NCI-H2196 (cell line): ENCODE measurements around the gene FBN3.

ENCODE experiments used
- DNase-seq: peaks from one replicate; lab custom pipeline; 2025; ENCODE audit not compliant: unreplicated experiment; lab: John Stamatoyannopoulos, UW

The FBN3 gene

DNA sequence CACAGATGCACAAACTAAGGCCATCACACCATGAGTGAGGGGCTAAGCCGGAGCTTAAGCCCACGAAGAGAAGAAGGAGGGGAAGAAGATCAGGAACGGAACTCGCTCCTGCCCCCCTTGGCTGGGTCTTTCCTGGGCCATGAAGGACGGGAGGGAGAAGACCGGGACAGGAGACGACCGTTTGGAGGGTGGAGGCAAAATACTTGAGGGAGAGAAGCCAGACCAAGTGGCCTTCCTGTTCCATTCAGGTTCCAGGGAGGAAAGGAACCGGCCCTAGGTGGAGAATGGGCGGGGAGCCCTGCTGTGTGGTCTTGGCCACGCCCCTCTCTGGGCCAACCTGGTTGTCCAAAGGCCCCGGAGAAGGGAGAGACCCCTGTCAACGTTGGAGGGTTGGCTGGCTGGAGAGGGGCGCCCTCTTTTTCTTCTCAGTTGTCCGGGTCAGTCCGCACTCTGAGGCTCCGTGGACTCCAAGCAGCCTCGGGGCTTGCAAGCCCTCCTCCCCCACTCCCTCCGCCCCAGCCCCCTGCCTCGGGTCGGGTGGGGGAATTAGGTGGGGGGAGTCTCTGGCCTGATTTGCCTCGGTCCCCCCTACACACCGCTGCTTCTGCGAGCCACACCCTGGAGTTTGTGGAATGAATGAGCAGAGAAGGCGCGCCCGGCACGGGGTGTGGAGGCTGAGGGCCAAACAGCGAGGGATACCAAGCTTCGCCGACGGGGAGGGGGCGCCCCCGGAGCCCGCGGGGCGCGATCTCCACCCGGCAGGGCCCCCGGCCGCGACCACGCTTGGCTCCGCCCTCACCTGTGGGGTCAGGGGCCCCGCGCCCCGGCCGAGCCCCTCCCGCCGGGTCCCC lies 757 bp downstream of the FBN3 start:
- peak; percentile 45 for DNase-seq

DNA sequence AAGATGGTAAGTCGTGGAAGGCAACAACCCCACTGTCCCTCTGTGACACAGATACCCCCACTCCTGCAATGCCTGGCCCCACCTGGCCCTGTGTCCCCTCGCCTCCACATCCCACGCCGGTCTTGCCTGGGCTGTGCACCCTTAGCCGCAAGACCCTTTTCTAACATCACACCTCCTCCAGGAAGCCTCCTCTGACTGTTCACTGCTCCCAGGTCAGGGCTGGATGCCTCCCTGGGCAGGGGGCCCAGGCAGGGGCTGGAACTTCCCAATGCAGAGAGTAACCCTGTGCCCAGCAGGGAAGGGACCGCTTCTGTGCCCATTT lies 1.3 kb downstream of the FBN3 start:
- no peak for DNase-seq

DNA sequence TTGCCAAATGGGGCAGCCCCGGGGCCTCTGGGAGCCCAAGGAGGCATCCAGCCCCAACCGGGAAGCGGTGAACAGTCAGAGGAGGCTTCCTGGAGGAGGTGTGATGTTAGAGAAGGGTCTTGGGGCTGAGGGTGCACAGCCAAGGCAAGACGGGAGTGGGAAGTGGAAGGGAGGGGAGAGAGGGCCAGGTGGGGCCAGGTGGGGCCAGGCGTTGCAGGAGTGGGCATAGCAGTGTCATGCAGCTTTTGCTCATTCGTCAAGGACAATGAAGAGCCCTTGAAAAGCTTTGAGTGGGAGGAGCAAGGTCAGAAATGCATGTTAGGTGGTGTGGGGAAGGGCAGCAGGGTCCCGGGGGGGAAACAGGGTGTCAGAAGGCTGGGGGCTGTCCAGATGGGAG lies 1.8 kb downstream of the FBN3 start:
- no peak for DNase-seq

DNA sequence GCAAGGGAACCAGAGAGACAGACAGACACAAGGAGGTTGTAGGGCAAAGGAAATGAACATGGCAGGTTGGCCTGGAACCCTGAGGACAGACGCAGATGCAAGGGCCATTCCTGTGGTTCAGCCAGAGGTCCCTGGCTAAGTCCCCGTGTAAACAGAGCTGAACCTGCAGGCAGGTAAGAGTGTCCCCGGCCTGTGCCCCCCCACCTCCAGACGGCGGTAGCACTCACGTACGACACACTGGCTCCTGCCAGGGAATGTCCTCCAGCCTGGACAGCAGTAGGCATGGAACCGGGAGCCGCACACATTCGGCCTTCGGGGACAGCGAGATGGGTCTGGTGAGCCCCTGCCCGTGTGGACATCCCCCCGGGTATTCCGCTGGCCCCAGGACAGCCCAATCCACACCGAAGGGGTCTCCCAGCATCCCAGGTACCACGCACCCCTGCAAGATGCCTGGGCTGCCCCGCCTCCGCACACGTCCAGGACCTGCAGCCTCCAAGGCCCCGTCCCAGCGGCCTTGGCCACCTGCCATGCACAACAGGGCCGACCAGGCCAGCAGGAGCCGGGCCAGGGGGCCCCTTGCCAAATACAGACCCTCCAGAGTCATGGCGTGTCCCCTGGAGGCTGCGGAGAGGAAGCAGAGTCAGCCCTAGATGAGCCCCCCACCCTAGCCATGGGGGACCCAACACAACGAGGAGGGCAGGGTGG lies 2.4 kb downstream of the FBN3 start:
- no peak for DNase-seq

DNA sequence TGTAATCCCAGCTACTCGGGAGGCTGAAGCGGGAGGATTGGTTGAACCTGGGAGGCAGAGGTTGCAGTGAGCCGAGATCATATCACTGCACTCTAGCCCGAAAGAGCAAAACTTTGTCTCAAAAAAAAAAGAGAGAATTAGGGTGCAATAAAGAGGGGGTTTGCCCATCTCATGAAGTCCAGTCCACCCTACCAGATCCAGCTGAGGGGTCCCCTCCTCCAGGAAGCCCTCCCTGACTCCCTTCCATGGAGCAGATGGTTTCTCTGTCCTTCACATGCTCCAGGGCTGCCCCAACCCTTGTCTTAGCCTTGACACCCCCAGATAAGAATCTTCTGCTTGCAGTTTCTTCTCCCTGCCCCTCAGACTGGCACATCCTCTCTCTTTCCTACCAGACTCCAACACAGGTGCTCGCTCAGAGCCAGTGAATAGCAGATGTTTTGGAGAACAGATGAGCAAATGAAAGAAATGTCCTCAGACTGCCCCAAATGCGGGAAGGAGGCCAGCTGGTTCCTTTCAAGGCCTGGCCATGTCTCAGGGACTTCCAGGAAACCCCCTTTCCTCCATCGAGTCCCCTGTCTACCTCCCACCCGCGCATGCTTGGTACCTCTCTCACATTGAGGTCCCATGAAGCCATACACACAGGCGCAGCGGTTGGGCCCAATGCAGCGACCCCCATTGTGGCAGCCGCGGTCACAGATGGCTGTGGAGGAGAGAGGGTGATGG lies 5.0 kb downstream of the FBN3 start:
- DNase-seq: no peak

DNA sequence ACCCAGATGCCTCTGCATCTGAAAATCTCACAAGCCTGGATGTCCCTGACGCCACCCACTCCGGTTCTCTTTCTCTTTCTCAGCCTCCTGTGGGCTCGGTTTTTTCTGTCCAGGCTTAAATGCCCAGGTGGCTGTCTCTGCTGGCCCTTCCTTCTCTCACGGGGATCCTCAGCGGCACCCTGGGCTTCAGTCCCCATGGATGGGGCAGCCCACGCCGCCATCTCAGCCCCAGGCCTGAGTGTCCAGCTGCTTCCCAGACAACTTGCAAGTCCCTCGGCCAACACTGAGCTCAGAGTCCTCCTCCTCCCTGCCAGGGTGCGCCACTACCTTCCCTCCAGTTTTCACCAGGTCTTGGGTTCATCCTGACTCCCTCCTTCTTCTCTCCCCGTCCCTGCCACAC lies 6.4 kb downstream of the FBN3 start:
- no peak for DNase-seq

DNA sequence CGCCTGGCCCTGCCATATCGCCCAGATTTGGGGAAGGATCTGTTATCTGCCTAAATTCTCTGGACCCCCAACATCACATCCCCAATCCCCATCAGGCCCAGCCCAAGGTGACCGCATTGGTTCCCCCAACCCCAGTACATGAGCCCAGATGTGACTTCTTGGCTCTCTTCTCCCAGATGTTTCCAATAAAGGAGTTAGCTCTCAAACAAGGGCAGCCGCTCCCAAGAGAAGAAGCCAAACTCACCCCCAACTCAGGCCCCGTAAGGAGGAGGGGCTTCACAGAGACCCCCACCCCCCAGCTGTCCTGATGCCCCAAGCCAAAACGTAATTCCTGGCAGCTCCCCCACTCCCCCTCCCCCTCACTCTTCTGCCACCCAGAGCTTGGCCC lies 6.9 kb downstream of the FBN3 start:
- no peak for DNase-seq

DNA sequence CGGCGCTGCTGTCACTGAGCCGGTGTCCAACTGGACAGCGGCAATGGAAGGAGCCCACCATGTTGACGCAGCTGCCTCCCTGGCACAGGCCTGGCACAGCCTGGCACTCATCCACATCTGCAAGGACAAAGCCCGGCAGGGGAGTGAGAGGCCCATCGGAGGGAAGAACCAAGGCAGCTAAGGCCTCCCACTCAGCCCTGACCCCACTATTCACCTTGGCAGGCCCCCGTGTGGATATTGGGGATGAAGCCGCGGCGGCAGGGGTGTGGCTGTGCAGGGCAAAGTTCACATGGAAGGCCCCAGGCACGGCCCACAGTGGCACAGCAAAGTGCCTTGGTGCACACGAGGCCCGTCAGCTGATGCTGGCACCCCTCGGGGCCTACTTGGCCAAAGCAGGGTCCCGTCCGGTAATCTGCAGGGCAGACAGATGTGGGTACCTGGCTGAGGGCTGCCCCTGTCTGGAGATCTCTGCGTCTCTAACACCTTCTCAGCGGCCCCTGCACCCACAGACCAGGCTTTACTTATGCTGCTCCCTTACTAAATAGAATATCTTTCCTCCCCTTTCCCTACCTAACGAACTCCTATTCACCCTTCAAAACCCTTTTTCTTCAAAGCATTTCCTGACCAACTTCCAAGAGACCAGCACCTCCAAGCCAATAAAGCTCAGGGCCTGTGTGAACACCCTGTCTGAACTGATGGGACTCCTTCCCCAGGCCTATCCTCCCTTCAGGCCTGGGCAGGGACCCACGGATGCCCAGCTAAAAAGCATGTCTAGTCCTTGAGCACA lies 7.5 kb downstream of the FBN3 start:
- DNase-seq: no peak

DNA sequence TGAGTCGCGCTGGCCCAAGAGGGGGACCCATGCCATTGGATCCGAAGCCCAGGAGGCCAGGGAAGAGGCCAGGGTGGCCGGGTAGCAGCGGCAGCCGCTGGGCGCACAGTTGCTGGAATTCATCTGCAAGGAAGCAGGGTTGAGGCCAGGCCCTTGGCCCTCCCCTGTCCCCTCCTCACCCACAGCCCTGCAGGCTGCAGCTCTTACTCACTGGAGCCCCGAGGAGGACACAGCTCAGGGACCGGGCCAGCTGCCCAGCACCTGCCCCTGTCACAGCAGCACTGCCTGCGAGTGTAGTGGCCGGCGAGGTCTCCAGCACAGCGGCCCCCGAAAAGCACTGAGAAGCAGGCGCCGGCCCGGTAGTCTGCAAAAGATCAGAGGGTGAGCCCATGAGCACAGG lies 11.2 kb downstream of the FBN3 start:
- no peak for DNase-seq

DNA sequence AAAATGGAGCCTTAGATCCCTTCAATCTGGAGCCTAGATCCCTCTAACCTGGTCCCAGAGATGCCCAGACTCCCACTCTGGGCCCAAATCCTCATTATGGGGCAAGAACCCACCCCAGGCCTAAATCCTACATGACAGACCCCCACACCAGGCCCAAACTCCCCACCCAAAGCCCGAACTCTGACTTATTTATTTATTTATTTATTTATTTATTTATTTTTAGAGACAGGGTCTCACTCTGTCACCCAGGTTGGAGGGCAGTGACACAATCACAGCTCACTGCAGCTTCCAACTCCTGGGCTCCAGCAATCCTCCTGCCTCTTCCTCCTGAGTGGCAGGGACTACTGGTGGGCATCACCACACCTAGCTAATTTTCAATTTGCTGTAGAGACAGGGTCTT lies 12.0 kb downstream of the FBN3 start:
- no peak for DNase-seq

DNA sequence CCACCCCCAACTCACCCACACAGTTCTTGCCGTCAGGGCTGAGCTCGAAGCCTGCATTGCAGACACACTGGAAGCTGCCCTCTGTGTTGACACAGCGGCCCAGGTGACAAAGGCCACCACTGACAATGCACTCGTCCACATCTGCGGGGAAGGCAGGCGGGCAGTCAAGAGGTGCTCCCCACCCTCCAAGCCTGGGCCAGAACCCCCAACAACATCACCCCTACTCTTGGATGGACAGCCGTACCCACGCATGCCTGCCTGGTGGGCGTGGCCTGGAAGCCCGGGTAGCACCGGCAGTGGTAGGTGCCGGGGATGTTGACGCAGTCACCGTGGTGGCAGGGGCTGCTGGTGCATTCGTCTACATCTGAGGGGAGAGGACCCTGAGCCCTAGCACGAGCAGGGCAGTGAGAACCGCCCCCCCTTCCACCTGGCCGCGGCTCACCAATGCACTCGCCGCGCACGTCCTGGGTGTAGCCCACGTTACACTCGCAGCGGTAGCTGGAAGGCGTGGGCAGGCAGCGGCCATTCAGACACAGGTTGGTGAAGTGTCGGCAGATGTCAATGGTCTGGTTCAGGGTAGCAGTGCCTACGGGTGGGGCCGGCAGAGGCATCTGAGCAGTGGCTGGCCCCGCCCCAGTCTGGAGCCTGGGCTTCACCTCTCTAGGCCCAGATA lies 13.3 kb downstream of the FBN3 start:
- no peak for DNase-seq

DNA sequence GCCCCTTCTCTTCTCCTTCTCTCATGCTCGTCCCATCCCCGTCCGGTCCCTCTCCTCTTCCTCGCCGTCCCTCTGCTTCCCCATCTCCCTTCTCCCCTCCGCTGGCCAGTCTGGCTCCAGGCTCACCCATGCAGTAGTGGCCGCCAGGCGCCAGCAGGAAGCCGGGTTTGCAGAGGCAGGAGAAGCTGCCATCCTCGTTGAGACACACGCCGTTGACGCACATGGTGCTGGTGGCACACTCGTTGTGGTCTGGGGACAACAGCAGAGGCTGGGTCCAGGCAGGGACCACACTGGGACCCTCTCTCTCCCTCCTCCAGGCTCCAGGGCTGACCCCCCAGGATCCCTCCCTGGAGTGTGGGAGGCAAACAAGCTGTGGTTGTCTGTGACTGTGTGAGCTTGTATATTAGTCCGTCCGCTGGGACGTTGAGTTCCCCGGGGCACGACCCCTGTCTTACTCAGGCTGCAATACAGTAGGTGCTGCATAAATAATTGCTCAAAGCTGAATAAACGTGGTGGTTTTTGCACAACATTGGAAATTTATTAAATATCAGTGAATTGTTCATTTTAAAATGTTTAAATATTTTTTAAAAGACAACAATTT lies 16.4 kb downstream of the FBN3 start:
- no peak for DNase-seq

DNA sequence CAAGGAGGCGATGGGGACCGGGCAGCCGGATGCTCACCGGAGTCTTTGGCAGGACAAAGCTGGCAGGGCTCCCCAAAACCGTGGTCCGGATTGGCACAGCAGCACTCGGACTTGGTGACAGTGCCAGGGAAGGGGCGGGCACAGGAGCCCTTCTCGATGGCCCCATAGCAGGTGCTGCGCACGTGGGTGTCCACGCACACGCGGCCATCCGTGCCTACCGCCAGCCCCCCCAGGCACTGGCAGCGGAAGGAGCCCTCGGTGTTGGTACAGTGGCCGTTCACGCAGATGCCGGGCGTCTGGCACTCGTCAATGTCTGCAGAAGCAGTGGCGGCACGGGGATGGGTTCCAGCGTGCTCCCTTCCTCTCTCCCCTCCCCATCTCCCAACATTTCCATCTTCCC lies 17.9 kb downstream of the FBN3 start:
- DNase-seq: no peak

DNA sequence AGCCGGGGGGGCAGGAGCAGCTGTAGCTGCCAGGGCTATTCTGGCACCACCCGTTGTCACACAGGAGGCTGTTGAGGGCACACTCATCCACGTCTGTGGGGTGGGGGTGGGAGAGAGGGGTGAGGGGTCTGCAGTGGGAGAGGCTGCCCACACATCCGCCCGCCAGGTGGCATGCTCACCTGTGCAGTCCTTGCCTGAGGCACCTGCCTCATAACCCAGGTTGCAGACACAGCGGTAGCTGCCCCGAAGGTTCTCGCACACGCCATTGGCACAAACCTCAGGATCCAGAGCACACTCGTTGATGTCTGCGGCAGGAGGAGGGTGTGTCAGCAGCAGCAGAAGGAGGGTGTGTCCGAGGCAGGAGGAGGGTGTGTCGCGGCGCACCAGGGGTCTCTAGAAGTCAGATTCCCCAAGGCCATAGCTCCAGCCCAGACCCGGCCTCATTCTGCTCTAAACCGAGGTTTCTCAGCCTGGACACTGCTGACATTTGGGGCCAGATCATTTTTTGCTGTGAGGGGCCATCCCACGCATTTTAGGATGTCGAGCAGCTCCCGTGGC lies 20.3 kb downstream of the FBN3 start:
- DNase-seq: no peak

DNA sequence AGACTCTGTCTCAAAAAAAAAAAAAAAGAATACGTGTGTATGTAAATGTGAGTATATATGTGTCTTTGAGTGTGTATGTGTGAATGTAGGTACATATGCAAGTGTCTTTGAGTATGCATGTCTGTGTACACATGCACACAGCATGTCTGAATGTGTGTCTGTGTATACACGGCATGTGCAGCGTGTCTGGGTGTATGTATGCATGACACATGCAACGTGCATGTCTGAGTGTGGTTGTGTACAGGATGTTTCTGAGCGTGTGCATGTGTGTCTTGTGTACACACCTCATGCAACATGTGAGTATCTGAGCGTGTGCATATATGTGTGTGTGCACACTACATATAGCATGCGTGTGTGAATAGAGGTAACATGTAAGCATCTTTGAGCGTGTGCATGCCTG lies 20.8 kb downstream of the FBN3 start:
- DNase-seq: no peak

DNA sequence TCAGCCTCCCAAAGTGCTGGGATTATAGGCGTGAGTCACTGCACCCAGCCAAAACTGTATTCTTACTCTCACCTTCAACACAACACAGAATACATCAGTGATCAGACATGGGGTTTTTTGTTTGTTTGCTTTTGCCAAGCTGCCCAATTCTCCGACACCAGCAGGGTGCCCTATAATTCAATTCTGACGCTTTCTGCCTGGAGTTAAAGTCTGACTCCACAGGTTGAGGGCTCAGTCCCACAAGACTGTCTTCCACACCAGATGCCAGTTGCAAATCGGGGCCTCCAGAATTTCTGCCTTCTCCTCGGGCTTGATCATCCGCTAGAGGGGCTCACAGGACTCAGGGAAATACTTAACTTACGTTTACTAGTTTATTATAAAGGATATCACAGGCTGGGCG lies 22.1 kb downstream of the FBN3 start:
- DNase-seq: no peak

DNA sequence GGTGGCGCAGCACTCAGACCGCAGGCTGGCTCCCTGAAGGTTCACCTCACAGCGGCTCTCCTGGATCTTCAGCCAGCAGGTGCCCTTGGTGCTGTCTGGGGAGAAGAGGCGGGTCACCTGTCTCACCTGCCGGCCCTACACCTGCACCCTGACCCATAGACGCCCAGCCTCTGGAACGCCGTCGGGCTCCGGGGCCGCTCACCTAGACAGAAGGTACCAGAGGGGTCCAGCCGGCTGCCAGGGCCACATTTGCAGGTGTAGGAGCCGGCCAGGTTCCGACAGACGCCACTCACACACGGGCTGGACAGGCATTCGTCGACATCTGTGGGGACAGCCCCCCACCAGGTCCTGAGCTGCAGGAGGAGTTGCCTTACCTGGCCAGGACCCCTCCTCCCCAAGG lies 22.9 kb downstream of the FBN3 start:
- no peak for DNase-seq

DNA sequence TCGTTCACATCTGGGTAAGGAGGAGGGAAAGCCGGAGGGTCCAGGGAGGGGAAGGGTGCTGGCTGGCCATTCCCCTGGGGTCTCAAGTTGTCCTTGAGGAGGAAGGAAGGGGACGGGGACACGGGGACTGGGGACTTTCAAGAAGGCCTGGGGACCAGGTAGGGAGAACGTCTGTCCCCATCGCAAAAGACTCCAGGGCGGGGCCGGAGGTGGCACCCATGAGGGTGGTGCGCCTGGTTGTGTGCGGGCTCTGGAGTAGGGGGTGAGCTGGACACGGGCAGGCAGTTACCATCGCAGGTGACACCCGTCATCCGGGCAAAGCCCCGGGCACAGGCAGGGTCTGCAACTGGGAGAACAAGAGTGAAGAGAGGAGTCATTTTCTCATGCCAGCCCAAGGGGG lies 23.4 kb downstream of the FBN3 start:
- DNase-seq: no peak

DNA sequence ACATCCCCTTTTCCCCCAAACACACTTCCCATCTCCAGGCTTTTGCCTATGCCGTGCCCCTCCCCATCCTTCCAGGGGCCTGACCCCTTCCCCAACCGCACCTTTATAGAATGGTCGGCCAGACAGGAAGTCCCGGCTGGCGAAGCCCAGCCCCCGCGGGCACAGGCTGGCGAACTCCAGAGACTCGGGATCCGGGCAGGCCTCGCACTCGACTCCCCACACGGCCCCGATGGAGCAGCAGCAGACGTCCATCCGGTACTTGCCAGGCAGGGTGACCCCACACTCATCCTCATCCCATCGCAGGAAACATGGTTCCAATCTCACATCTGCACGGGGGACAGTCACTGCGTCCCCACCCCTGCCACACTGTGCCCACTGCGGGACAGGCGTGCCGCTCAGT lies 25.7 kb downstream of the FBN3 start:
- no peak for DNase-seq
